Common myeloid progenitor, CD34-positive (primary cell): ENCODE measurements around the gene MLPH.

Source experiments
- CTCF ChIA-PET: fragments of 350-600 bp; sonication (Branson Sonifier 250); formaldehyde crosslinking; loops from one replicate; lab custom pipeline; 2021; ENCODE audit warnings: antibody characterized with exemption; lab: Charles Lee
- POLR2A ChIA-PET: fragments of 350-600 bp; sonication (Branson Sonifier 250); formaldehyde crosslinking; loops from one replicate; lab custom pipeline; 2021; ENCODE audit warnings: antibody characterized with exemption; lab: Charles Lee
- DNase-seq, 3 donors: peaks; one replicate each; pipeline versions ENCODE4 v3.0.0 to v3.0.0-alpha.2; 2013
- H3K27ac ChIP-seq, 2 experiments: 1 replicate in 1 of 2; 2 replicates in 1 of 2; pipeline ENCODE4 v1.7.0; 2013; ENCODE audit warnings: inconsistent platforms in 2 of 2, low read length in 2 of 2, mild to moderate bottlenecking in 2 of 2, low read depth in 1 of 2, moderate library complexity in 1 of 2; ENCODE audit not compliant: severe bottlenecking in 2 of 2, insufficient read depth in 1 of 2, poor library complexity in 1 of 2
- H3K27me3 ChIP-seq, 5 experiments: replicated peaks in 2 of 5; 1 replicate in 3 of 5; 2 replicates in 2 of 5; pipeline versions ENCODE4 v1.6.1 to v1.7.0; 2013; ENCODE audit warnings: low read length in 4 of 5, mild to moderate bottlenecking in 2 of 5, moderate library complexity in 2 of 5, inconsistent platforms in 1 of 5; ENCODE audit not compliant: insufficient read depth in 5 of 5, control insufficient read depth in 4 of 5
- H3K36me3 ChIP-seq, 4 experiments: 1 replicate in 2 of 4; 2 replicates in 2 of 4; pipeline versions ENCODE4 v1.6.1 to v1.7.0; 2013; ENCODE audit warnings: low read length in 3 of 4, control low read depth in 1 of 4, mild to moderate bottlenecking in 1 of 4; ENCODE audit not compliant: control insufficient read depth in 4 of 4, insufficient read depth in 4 of 4
- H3K4me1 ChIP-seq, 4 experiments: 1 replicate in 3 of 4; 2 replicates in 1 of 4; pipeline versions ENCODE4 v1.6.1 to v1.7.1; 2013; ENCODE audit warnings: low read length in 3 of 4, mild to moderate bottlenecking in 3 of 4, control low read depth in 1 of 4, inconsistent platforms in 1 of 4, moderate library complexity in 1 of 4; ENCODE audit not compliant: control insufficient read depth in 4 of 4, insufficient read depth in 4 of 4; ENCODE audit errors: control extremely low read depth in 1 of 4
- H3K4me3 ChIP-seq, 7 experiments: 1 replicate in 4 of 7; 2 replicates in 3 of 7; pipeline versions ENCODE4 v1.5.1 to v1.7.0; 2013; ENCODE audit warnings: mild to moderate bottlenecking in 7 of 7, low read length in 6 of 7, moderate library complexity in 6 of 7, inconsistent platforms in 2 of 7, low read depth in 2 of 7, control low read depth in 1 of 7; ENCODE audit not compliant: insufficient read depth in 4 of 7, control insufficient read depth in 1 of 7; ENCODE audit errors: extremely low read depth in 1 of 7
- H3K9me3 ChIP-seq, 5 experiments: 1 replicate in 4 of 5; 2 replicates in 1 of 5; pipeline versions ENCODE4 v1.6.1 to v1.7.1; 2013; ENCODE audit warnings: low read length in 4 of 5, mild to moderate bottlenecking in 2 of 5, inconsistent platforms in 1 of 5, low read depth in 1 of 5, moderate library complexity in 1 of 5; ENCODE audit not compliant: control insufficient read depth in 4 of 5, insufficient read depth in 2 of 5; ENCODE audit errors: control extremely low read depth in 1 of 5
- WGBS: methylation state at CpG from one replicate; pipeline ENCODE4 v1.1.5; 2013; ENCODE audit not compliant: insufficient coverage; 5-methylcytosine and 5-hydroxymethylcytosine counted together

The MLPH gene

GRCh38 chr2:237596520-237597195, 109.6 kb downstream of the MLPH start:
- Histone ChIP-seq H3K27me3 (no peaks in the 10 kb centered on the region), H3K4me3 (no peak overlapping the region), H3K27ac (no peak overlapping the region), H3K4me1 (peaks cover 1 to 14% (median 1%) of the 10 kb centered on the region in 4 experiments), H3K36me3 (no peaks in the 10 kb centered on the region), H3K9me3 (no peaks in the 10 kb centered on the region)
- POLR2A ChIA-PET = no interaction called here
- CTCF ChIA-PET = interaction anchor here (0.6 to 2.6 kb wide), 3 partner anchors 10 to 13 kb away, joined by 3 to 5 read pairs (median 3); no protein-coding TSS in a partner anchor
- WGBS = 91% methylated on average over 10 of the region's 13 CpGs
- DNase-seq = no peak

DNA sequence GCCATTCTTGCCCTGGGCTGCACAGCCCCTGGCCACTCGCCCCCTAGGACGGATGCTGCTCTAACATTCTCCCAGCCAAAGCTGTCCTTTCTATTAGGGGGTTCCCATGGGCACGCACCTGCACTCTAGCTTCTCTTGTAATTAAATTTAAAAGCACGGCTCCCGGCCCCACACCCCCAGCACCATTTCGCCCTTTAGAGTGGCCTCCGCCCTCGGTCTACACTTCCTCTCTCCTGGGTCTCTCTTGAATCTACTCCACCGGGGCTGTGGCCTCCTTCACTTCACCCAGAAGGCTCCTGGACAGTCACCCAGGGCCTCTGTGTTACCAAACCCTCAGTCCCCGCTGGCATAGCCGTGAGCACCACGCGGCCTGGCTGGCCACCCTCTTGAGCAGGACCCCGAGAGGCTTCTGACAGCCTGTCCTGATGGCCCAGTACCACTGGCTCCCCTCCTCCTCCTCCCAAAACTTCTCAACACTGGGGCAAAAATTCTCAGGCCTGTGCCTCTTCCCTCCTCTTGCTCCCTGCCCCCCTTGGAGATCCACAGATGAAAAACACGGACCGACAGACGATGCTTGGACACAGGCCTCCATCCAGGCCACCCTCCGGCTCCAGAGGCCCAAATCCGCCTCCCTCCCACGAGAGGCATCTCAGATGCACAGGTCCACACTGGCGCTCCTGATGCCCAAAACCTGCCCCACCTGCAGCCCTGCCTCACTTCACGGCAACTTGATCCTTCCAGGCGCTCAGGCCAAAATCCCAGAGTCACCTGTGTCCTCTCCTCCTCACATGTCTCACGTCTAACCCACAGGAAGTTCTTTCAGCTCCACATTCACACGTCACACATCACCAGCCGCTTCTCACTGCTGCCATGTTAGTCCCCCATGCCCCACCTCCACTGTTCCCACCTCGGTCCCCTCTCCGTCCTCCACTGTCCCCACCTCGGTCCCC, 110.4 kb downstream of the MLPH start:
- Histone ChIP-seq H3K36me3 (no peaks in the 10 kb centered on the region), H3K4me1 (peaks cover 0 to 15% (median 2%) of the 10 kb centered on the region in 4 experiments), H3K4me3 (no peak overlapping the region), H3K9me3 (no peaks in the 10 kb centered on the region), H3K27me3 (no peaks in the 10 kb centered on the region), H3K27ac (no peak overlapping the region)
- POLR2A ChIA-PET = no interaction called here
- no peak for DNase-seq
- CTCF ChIA-PET = interaction anchor here (0.6 to 2.6 kb wide), 3 partner anchors 11 to 14 kb away, joined by 3 to 5 read pairs (median 3); no protein-coding TSS in a partner anchor
- 95% methylated on average over 21 of the region's 29 CpGs for WGBS

DNA sequence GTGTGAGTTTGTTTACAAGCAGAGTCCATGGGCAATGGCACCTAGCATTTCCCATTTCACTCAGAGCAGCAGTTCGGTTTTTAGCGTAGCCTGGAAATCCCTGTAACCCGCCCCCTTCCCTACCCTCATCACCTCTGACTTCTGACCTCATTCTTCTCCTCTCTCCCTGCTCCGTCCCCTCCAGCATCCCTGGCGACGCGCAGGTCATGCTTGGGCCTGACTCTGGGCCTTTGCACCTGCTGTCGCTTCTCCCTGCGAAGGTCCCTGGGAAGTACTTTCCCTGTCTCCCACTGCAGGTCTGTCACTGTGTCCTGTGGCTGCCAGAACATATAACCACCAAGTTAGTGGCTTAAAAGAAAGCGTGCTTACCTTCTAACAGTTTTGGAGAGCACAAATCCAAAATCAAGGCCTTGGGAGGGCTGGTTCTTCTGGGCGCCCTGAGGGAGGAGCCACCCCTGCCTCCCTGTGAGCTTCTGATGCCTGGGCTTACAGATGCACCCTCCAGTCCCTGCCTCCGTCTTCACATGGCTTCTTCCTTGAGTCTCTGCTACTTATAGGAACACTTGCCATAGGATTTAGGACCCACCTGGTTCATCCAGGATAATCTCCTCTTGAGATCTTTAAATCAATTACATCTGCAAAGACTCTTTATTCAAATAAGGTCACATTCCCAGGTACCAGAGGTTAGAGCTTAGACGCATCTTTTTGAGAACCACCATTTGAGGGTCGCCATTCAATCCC, 111.6 kb downstream of the MLPH start:
- POLR2A ChIA-PET = no interaction called here
- no peak overlapping the region for H3K27ac ChIP-seq
- no peaks in the 10 kb centered on the region for H3K36me3 ChIP-seq
- H3K4me1 ChIP-seq = peaks cover 6 to 26% (median 13%) of the 10 kb centered on the region in 4 experiments
- no peak for DNase-seq
- CTCF ChIA-PET = interaction anchor here (2.6 kb wide), 1 partner anchor 12 kb away, joined by 5 read pairs; no protein-coding TSS in a partner anchor
- WGBS = 95% methylated on average over 14 of the region's 14 CpGs
- no peaks in the 10 kb centered on the region for H3K27me3 ChIP-seq
- no peaks in the 10 kb centered on the region for H3K9me3 ChIP-seq
- H3K4me3 ChIP-seq = no peak overlapping the region

DNA sequence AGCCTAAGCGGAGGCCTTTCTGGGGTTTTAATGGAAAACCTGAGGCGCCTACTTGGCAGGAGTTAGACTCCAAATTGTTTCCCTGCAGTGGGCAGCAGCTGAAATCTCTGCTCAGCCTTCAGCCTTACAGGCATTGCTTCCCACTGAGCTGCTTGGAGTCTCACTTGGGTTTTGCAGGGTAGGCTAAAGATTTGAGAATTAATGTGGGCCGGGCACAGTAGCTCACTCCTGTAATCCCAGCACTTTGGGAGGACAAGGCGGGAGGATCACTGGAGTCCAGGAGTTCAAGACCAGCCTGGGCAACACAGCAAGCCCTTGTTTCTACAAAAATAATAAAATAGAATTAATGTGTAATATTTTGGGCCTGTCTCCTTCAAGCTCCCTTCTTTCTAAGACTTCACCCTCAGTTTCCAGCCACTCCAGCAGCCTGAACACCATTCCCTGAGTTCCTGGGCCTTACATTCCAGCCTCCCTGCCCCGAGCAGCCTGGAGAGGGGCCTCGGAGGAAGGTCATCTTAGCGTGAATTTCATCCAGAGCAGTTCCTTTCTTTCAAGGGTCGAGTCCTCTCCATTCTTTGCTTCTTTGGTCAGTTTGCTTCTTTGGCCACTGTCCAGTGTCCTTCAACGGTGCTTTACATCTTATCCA, 112.5 kb downstream of the MLPH start:
- Histone ChIP-seq H3K27ac (no peak overlapping the region), H3K4me1 (peaks cover 6 to 36% (median 23%) of the 10 kb centered on the region in 4 experiments)
- over 99% methylated on average over 8 of the region's 9 CpGs for WGBS

GRCh38 chr2:237600205-237600846, 113.3 kb downstream of the MLPH start:
- Histone ChIP-seq H3K27ac (no peak overlapping the region), H3K4me3 (no peak overlapping the region), H3K27me3 (no peaks in the 10 kb centered on the region), H3K9me3 (no peaks in the 10 kb centered on the region), H3K36me3 (no peaks in the 10 kb centered on the region), H3K4me1 (peaks cover 6 to 42% (median 29%) of the 10 kb centered on the region in 4 experiments)
- WGBS = 87% methylated on average over 16 of the region's 16 CpGs
- ChIA-PET CTCF (interaction anchor here (4.0 to 4.2 kb wide), 2 partner anchors 16 to 145 kb away, joined by 13 to 25 read pairs; no protein-coding TSS in a partner anchor), POLR2A (no interaction called here)
- no peak for DNase-seq

More for the DNA sequence above, 112.5 kb downstream of the MLPH start:
- no peak for DNase-seq
- POLR2A ChIA-PET = no interaction called here
- CTCF ChIA-PET = no interaction called here
- Histone ChIP-seq H3K9me3 (no peaks in the 10 kb centered on the region), H3K4me3 (no peak overlapping the region), H3K27me3 (no peaks in the 10 kb centered on the region), H3K36me3 (no peaks in the 10 kb centered on the region)
